Measurements from ENCODE around the gene C16orf90.

Gene C16orf90

GRCh38 chr16:3495176-3495575 lies at the start of gene C16orf90:
Gene C16orf90, minus strand, starts transcription at chr16:3495489. Its CDS starts 68 bp downstream, at chr16:3495421.
- DNase-seq: no peak

- no peak for DNase-seq
These were observed 47.5 kb upstream of the C16orf90 start for GRCh38 chr16:3542601-3543373.

GRCh38 chr16:3541527-3542155 lies 46.4 kb upstream of the C16orf90 start:
- DNase-seq: no peak

GRCh38 chr16:3538222-3538621 lies 42.9 kb upstream of the C16orf90 start:
- no peak for DNase-seq

GRCh38 chr16:3536851-3537250 lies 41.6 kb upstream of the C16orf90 start:
- no peak for DNase-seq

- DNase-seq: no peak
These were observed 41.0 kb upstream of the C16orf90 start for GRCh38 chr16:3536271-3536731.

GRCh38 chr16:3534126-3534525 lies 38.8 kb upstream of the C16orf90 start:
- no peak for DNase-seq

GRCh38 chr16:3532741-3533140 lies 37.5 kb upstream of the C16orf90 start:
- no peak for DNase-seq

- DNase-seq: no peak
These were observed 35.2 kb upstream of the C16orf90 start for GRCh38 chr16:3530371-3530914.

- no peak for DNase-seq
These were observed 33.9 kb upstream of the C16orf90 start for GRCh38 chr16:3529175-3529574.

- DNase-seq: no peak
These were observed 33.1 kb upstream of the C16orf90 start for GRCh38 chr16:3528406-3528805.

- peak; percentile 37 for DNase-seq
These were observed 32.0 kb upstream of the C16orf90 start for GRCh38 chr16:3527216-3527829.

- DNase-seq: no peak
These were observed 30.7 kb upstream of the C16orf90 start for GRCh38 chr16:3525951-3526350.

GRCh38 chr16:3523281-3523680 lies 28.0 kb upstream of the C16orf90 start:
- no peak for DNase-seq

- no peak for DNase-seq
These were observed 25.6 kb upstream of the C16orf90 start for GRCh38 chr16:3520841-3521240.

GRCh38 chr16:3520413-3520812 lies 25.1 kb upstream of the C16orf90 start:
- no peak for DNase-seq

GRCh38 chr16:3519581-3519980 lies 24.3 kb upstream of the C16orf90 start:
- DNase-seq: no peak

- no peak for DNase-seq
These were observed 23.7 kb upstream of the C16orf90 start for GRCh38 chr16:3518986-3519348.

- DNase-seq: no peak
These were observed 23.1 kb upstream of the C16orf90 start for GRCh38 chr16:3518292-3518985.

GRCh38 chr16:3515897-3516296 lies 20.6 kb upstream of the C16orf90 start:
- DNase-seq: no peak

GRCh38 chr16:3514621-3515020 lies 19.3 kb upstream of the C16orf90 start:
- DNase-seq: no peak

GRCh38 chr16:3513892-3514583 lies 18.7 kb upstream of the C16orf90 start:
- no peak for DNase-seq
